NCI-H2081 (cell line): Measurements from ENCODE around the gene CLEC4M.
"Not testable (repeated sequence)": the region's sequence is repeated elsewhere in the genome, so short reads cannot be mapped to it uniquely, and the experiment has no call there.

ENCODE experiments used
- DNase-seq, 2 experiments: peaks; one replicate each; lab custom pipeline; 2025; lab: John Stamatoyannopoulos, UW

The CLEC4M gene

DNA sequence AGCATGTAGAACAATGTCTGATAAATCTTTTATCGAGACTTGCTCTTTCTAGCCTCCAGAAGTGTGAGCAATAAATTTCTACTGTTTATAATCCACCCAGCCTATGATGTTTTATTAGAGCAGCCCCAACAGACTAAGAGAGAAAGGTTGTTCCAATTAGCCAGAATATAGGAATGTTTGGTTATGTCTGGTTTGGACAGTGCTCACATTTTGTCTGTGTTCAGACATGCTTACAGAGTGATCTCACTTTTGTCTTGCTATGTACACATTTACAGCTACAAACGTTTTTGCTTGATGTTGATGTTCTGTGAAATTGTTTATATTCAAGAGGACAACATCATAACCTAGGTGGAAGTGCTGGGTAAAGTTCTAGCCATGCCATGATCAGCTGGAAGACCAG lies 48.9 kb downstream of the CLEC4M start:
- DNase-seq = no peak

DNA sequence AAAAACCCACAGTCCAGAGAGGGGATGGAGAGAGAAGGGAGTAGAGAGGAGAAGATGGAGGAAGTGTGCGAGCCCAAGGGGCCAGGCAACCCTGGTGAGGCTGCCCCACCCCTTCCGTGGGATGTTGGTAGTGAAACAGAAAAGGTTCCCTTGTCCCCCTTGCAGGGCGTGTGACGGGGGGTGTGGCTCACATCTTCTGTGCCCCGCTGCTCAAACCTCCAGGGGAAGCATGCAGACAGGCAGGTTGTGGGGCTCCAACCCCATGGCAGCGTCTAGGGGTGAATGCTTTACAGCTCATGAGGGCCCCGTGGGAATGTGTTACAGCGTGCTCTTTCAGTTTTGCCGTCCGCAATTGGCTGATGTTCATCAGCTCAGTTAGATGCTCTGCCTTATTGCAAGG lies 52.3 kb downstream of the CLEC4M start:
- DNase-seq = no peak

DNA sequence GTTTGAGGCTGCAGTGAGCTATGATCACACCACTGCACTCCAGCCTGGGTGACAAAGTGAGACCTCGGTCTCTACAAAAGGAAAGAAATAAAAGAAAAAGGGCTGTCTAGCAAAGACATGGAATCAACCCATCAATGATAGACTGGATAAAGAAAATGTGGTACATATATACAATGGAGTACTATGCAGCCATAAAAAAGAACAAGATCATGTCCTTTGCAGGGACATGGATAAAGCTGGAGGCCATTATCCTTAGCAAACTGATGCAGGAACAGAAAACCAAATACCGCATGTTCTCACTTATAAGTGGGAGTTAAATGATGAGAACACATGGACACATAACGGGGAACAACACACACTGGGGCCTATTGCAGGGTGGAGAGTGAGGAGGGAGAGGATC lies 53.0 kb downstream of the CLEC4M start:
- not testable (repeated sequence) for DNase-seq

DNA sequence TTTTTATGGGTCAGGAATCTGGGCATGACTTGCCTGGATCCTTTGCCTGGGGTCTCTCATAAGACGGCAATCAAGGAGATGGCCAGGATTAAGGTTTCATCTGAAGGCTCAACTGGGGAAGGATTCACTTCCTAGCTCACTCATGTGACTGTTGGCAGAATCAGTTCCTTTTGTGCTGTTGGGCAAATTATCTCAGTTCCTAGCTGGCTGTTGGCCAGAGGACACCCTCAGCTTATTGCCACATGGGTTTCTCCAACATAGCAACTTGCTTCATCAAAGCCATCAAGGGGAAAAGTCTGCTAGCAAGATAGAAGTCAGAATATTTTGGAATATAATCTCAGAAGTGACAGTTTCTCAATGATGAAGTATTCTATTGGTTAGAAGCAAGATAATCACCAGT lies 54.8 kb downstream of the CLEC4M start:
- DNase-seq = no peak

DNA sequence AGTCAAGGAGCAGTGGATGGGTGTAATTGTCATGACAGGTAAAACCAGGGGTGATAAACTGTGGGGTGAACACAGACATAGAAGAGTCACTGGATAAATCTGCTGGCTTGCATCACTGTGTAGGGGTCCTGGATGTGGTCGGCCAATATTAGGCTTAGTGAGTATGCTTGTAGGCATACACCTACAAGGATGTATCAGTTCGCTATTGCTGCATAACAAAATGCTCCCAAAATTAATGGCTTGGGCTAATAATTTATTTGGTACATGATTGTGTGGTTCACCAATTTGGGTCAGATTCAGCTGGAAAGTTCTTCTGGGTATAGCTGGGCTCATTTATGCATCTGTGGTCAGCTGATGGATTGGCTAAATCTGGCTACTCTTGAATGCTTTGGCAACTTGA lies 55.8 kb downstream of the CLEC4M start:
- no peak for DNase-seq
